OCI-LY1 (cell line): ENCODE measurements around the gene MED13.

ENCODE experiments used
- EZH2 ChIP-seq: fragments of 200-600 bp; sonication (generic), shearing (Covaris generic); IDR thresholded peaks from 2 replicates; pipeline ENCODE4 v1.8.0; 2017; ENCODE audit warnings: borderline replicate concordance, mixed run types, mild to moderate bottlenecking, antibody characterized with exemption, low read length, moderate library complexity, mixed read lengths
- TF ChIP-seq, protein P1 (sequence below): fragments of 200-600 bp; sonication (generic), shearing (Covaris generic); IDR thresholded peaks from 2 replicates; pipeline ENCODE4 v1.5.1; 2017; ENCODE audit warnings: mild to moderate bottlenecking, antibody characterized with exemption, low read length, moderate library complexity, mixed read lengths

DNA sequence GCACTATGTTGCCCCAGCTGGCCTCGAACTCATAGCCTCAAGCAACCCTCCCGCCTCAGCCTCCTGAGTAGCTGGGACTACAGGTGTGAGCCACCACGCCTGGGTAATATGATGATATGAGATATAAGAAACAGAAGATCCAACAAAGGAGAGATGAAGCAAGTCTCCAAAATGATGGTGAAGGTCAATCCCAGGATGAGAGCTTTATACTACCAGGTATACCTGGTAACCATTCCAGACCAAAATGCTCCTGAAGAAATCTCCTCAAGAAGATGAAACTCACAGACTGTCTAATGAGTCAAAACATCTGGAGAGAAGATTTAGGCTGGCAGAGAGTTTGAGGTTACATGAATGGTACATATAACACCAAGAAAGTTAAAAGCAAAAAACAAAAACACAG is 161.8 kb downstream of the MED13 start:
- TF ChIP-seq, protein P1, sequence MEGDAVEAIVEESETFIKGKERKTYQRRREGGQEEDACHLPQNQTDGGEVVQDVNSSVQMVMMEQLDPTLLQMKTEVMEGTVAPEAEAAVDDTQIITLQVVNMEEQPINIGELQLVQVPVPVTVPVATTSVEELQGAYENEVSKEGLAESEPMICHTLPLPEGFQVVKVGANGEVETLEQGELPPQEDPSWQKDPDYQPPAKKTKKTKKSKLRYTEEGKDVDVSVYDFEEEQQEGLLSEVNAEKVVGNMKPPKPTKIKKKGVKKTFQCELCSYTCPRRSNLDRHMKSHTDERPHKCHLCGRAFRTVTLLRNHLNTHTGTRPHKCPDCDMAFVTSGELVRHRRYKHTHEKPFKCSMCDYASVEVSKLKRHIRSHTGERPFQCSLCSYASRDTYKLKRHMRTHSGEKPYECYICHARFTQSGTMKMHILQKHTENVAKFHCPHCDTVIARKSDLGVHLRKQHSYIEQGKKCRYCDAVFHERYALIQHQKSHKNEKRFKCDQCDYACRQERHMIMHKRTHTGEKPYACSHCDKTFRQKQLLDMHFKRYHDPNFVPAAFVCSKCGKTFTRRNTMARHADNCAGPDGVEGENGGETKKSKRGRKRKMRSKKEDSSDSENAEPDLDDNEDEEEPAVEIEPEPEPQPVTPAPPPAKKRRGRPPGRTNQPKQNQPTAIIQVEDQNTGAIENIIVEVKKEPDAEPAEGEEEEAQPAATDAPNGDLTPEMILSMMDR, result no peak
- TF ChIP-seq EZH2, result no peak
